Skin epidermis (tissue), 12 donors: Measurements from ENCODE around the gene FOXO1.

Experiments
- H3K27ac ChIP-seq, 21 experiments: fragments of 200-600 bp; sonication (generic) in 11 of 21; one replicate each; pipeline ENCODE4 v1.5.0; 2020; ENCODE audit warnings: mild to moderate bottlenecking in 3 of 21, inconsistent platforms in 2 of 21, moderate library complexity in 2 of 21
- H3K4me3 ChIP-seq, 7 experiments: fragments of 200-600 bp; sonication (generic) in 2 of 7; one replicate each; pipeline ENCODE4 v1.5.0; 2020; ENCODE audit warnings: inconsistent platforms in 2 of 7, mild to moderate bottlenecking in 2 of 7, moderate library complexity in 1 of 7

Gene FOXO1

GRCh38 chr13:40644838-40645604, 21.4 kb downstream of the FOXO1 start:
- Histone ChIP-seq H3K4me3 (no peak overlapping the region), H3K27ac (peak overlapping the region in 5 of 21 experiments; percentile 9 to 57 (median 38))

GRCh38 chr13:40640845-40641458, 25.5 kb downstream of the FOXO1 start:
- H3K4me3 ChIP-seq, result no peak overlapping the region
- peak overlapping the region in 1 of 21 experiments; percentile 29 for H3K27ac ChIP-seq

GRCh38 chr13:40640202-40640601, 26.2 kb downstream of the FOXO1 start:
- Histone ChIP-seq H3K27ac (peak overlapping the region in 6 of 21 experiments; percentile 11 to 61 (median 50)), H3K4me3 (no peak overlapping the region)

- Histone ChIP-seq H3K4me3 (no peak overlapping the region), H3K27ac (peak overlapping the region in 12 of 21 experiments; percentile 11 to 61 (median 37))
Observed at GRCh38 chr13:40639221-40639681, 27.2 kb downstream of the FOXO1 start.

GRCh38 chr13:40637643-40638042, 28.8 kb downstream of the FOXO1 start:
- Histone ChIP-seq H3K4me3 (no peak overlapping the region), H3K27ac (peak overlapping the region in 3 of 21 experiments; percentile 7 to 18 (median 14))

GRCh38 chr13:40635315-40635995, 31.0 kb downstream of the FOXO1 start:
- no peak overlapping the region for H3K4me3 ChIP-seq
- H3K27ac ChIP-seq, result no peak overlapping the region

- Histone ChIP-seq H3K27ac (no peak overlapping the region), H3K4me3 (no peak overlapping the region)
Observed at GRCh38 chr13:40632915-40633314, 33.5 kb downstream of the FOXO1 start.

GRCh38 chr13:40631605-40632004, 34.8 kb downstream of the FOXO1 start:
- H3K27ac ChIP-seq, result no peak overlapping the region
- H3K4me3 ChIP-seq, result no peak overlapping the region

GRCh38 chr13:40629678-40630384, 36.6 kb downstream of the FOXO1 start:
- no peak overlapping the region for H3K4me3 ChIP-seq
- peak overlapping the region in 2 of 21 experiments; percentile 7 to 38 for H3K27ac ChIP-seq

GRCh38 chr13:40626977-40627376, 39.5 kb downstream of the FOXO1 start:
- no peak overlapping the region for H3K27ac ChIP-seq
- H3K4me3 ChIP-seq, result no peak overlapping the region

- Histone ChIP-seq H3K27ac (no peak overlapping the region), H3K4me3 (no peak overlapping the region)
Observed at GRCh38 chr13:40626561-40626960, 39.9 kb downstream of the FOXO1 start.

GRCh38 chr13:40624986-40625385, 41.5 kb downstream of the FOXO1 start:
- H3K4me3 ChIP-seq, result no peak overlapping the region
- H3K27ac ChIP-seq, result peak overlapping the region in 1 of 21 experiments; percentile 35

- H3K27ac ChIP-seq, result no peak overlapping the region
- no peak overlapping the region for H3K4me3 ChIP-seq
Observed at GRCh38 chr13:40624383-40624782, 42.1 kb downstream of the FOXO1 start.

GRCh38 chr13:40622761-40623160, 43.7 kb downstream of the FOXO1 start:
- peak overlapping the region in 1 of 21 experiments; percentile 3 for H3K27ac ChIP-seq

GRCh38 chr13:40622246-40622645, 44.2 kb downstream of the FOXO1 start:
- Histone ChIP-seq H3K27ac (no peak overlapping the region), H3K4me3 (no peak overlapping the region)

More at GRCh38 chr13:40622761-40623160, 43.7 kb downstream of the FOXO1 start:
- H3K4me3 ChIP-seq, result no peak overlapping the region

GRCh38 chr13:40619479-40619814, 47.0 kb downstream of the FOXO1 start:
- no peak overlapping the region for H3K27ac ChIP-seq
- no peak overlapping the region for H3K4me3 ChIP-seq

- H3K27ac ChIP-seq, result peak overlapping the region in 1 of 21 experiments; percentile 52
- H3K4me3 ChIP-seq, result no peak overlapping the region
Observed at GRCh38 chr13:40618581-40619478, 47.6 kb downstream of the FOXO1 start.

- H3K27ac ChIP-seq, result no peak overlapping the region
- H3K4me3 ChIP-seq, result no peak overlapping the region
Observed at GRCh38 chr13:40617801-40618356, 48.6 kb downstream of the FOXO1 start.

- no peak overlapping the region for H3K4me3 ChIP-seq
- peak overlapping the region in 1 of 21 experiments; percentile 25 for H3K27ac ChIP-seq
Observed at GRCh38 chr13:40615619-40616018, 50.8 kb downstream of the FOXO1 start.
